Testis (tissue), 2 donors: ENCODE results near the gene WWP2.
"Not testable (repeated sequence)": the region's sequence is repeated elsewhere in the genome, so short reads cannot be mapped to it uniquely, and the experiment has no call there.

Experiments
- POLR2A ChIP-seq: fragments of 450-650 bp; IDR thresholded peaks from one replicate; pipeline ENCODE4 v1.6.1; 2017; ENCODE audit warnings: antibody characterized with exemption, mild to moderate bottlenecking, moderate library complexity
- TF ChIP-seq, protein P1 (sequence below), 3 experiments: fragments of 450-650 bp in 2 of 3; fragments of 200-600 bp in 1 of 3; sonication (generic) in 1 of 3; IDR thresholded peaks; one replicate each; pipeline ENCODE4 v1.5.1; 2016 to 2019; ENCODE audit warnings: antibody characterized with exemption in 3 of 3, mild to moderate bottlenecking in 2 of 3, moderate library complexity in 1 of 3

DNA sequence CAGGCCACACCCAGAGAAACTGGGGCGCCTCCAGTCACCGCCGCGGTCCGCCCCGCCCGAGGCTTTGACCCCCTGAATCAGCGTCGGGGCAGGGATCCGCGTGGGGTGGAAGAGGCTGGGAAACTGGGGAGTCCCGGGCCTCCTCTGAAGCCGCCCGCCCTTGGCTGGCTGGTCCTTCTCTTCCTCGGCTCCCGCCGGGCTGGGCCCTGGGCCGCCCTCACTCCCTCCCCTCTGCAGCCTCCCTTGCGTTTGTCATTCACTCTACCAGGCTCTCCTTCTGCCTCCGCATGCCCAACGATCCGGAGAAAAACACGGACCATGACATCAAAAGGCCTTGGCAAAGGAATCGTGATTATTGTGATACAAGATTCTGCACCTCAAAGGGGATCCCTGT, 203.5 kb downstream of the WWP2 start:
- TF ChIP-seq, protein P1, sequence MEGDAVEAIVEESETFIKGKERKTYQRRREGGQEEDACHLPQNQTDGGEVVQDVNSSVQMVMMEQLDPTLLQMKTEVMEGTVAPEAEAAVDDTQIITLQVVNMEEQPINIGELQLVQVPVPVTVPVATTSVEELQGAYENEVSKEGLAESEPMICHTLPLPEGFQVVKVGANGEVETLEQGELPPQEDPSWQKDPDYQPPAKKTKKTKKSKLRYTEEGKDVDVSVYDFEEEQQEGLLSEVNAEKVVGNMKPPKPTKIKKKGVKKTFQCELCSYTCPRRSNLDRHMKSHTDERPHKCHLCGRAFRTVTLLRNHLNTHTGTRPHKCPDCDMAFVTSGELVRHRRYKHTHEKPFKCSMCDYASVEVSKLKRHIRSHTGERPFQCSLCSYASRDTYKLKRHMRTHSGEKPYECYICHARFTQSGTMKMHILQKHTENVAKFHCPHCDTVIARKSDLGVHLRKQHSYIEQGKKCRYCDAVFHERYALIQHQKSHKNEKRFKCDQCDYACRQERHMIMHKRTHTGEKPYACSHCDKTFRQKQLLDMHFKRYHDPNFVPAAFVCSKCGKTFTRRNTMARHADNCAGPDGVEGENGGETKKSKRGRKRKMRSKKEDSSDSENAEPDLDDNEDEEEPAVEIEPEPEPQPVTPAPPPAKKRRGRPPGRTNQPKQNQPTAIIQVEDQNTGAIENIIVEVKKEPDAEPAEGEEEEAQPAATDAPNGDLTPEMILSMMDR (IDR thresholded peaks at IDR 0.05): not testable (repeated sequence)
- TF ChIP-seq POLR2A: not testable (repeated sequence)
